CD4-positive, alpha-beta memory T cell (primary cell): Measurements from ENCODE around the gene SYK. TPM values are rescaled to one million over a fixed set of nuclear protein-coding genes. Genes with fewer than 3 reads are reported as not detected.
A peak's percentile ranks its signal among the peaks of the same experiment; 100 is the strongest.

ENCODE experiments used
- CTCF ChIA-PET: fragments of 350-600 bp; sonication (Branson Sonifier 250); formaldehyde crosslinking; loops from one replicate; lab custom pipeline; 2021; ENCODE audit warnings: inconsistent platforms; ENCODE audit not compliant: partially characterized antibody; lab: Charles Lee
- POLR2A ChIA-PET: fragments of 350-600 bp; sonication (Branson Sonifier 250); formaldehyde crosslinking; loops from one replicate; lab custom pipeline; 2021; ENCODE audit not compliant: partially characterized antibody; lab: Charles Lee
- DNase-seq, 5 donors: peaks; one replicate each; pipeline versions ENCODE4 v3.0.0 to v3.0.0-alpha.2; 2020 to 2022; ENCODE audit warnings: mixed read lengths in 1 of 5
- H3K27ac ChIP-seq: one replicate; pipeline ENCODE4 v1.7.0; 2013; ENCODE audit warnings: low read depth, low read length
- H3K27me3 ChIP-seq: 2 replicates; pipeline ENCODE4 v1.7.0; 2013; ENCODE audit warnings: mild to moderate bottlenecking, low read length, moderate library complexity; ENCODE audit not compliant: insufficient read depth
- H3K36me3 ChIP-seq: 2 replicates; pipeline ENCODE4 v1.7.0; 2013; ENCODE audit warnings: mild to moderate bottlenecking, low read length, moderate library complexity; ENCODE audit not compliant: insufficient read depth
- H3K4me1 ChIP-seq: 2 replicates; pipeline ENCODE4 v1.7.0; 2013; ENCODE audit warnings: mild to moderate bottlenecking, low read length, moderate library complexity; ENCODE audit not compliant: insufficient read depth
- H3K4me3 ChIP-seq, 2 donors: one replicate each; pipeline ENCODE4 v1.7.0; 2013; ENCODE audit warnings: low read length in 2 of 2, mild to moderate bottlenecking in 1 of 2
- H3K9me3 ChIP-seq, 2 donors: one replicate each; pipeline ENCODE4 v1.7.0; 2013; ENCODE audit warnings: low read length in 2 of 2, control low read depth in 1 of 2; ENCODE audit not compliant: control insufficient read depth in 1 of 2
- H3K27ac Mint-ChIP-seq, 7 donors: one replicate each; pipeline ENCODE4 v1.8.0; 2020 to 2021; ENCODE audit warnings: mixed read lengths in 7 of 7, mild to moderate bottlenecking in 6 of 7, inconsistent platforms in 3 of 7, moderate library complexity in 3 of 7
- H3K27me3 Mint-ChIP-seq, 2 donors: one replicate each; pipeline ENCODE4 v1.8.0; 2020 to 2021; ENCODE audit warnings: mixed read lengths in 2 of 2
- H3K36me3 Mint-ChIP-seq, 2 donors: one replicate each; pipeline ENCODE4 v1.8.0; 2020 to 2021; ENCODE audit warnings: mixed read lengths in 2 of 2, inconsistent platforms in 1 of 2, mild to moderate bottlenecking in 1 of 2
- H3K4me1 Mint-ChIP-seq, 4 donors: one replicate each; pipeline ENCODE4 v1.8.0; 2020 to 2021; ENCODE audit warnings: mixed read lengths in 4 of 4, mild to moderate bottlenecking in 1 of 4
- H3K4me3 Mint-ChIP-seq, 8 donors: one replicate each; pipeline ENCODE4 v1.8.0; 2020 to 2021; ENCODE audit warnings: mixed read lengths in 8 of 8, mild to moderate bottlenecking in 7 of 8, moderate library complexity in 6 of 8, inconsistent platforms in 3 of 8
- H3K9me3 Mint-ChIP-seq, 8 donors: one replicate each; pipeline ENCODE4 v1.8.0; 2020 to 2021; ENCODE audit warnings: mixed read lengths in 8 of 8, mild to moderate bottlenecking in 5 of 8, inconsistent platforms in 3 of 8, moderate library complexity in 1 of 8
- intact Hi-C: fragments of 100-400 bp; cut with micrococcal nuclease; formaldehyde crosslinking; loops from one replicate; pipeline ENCODE4 v1.15.1; 2023
- polyA plus RNA-seq, 2 donors: library from polyadenylated mRNA; unstranded; fragments of 300-500 nt; fragmentation: Illumina TruSeq; gene quantifications; one replicate each; pipeline ENCODE4 v1.2.3, GENCODE V29; 2021
- total RNA-seq, 2 experiments: library from RNA; stranded (reverse); gene quantifications; one replicate each; pipeline ENCODE4 v1.2.3, GENCODE V29; 2021

The SYK gene
- total and polyA plus RNA-seq, 4 experiments from 2014 or later: 0.08 to 1.9 (median 0.78) TPM

- Mint-ChIP-seq H3K4me1 (peaks cover 8 to 22% (median 13%) of the 10 kb centered on the region in 4 donors), H3K27ac (no peak overlapping the region), H3K4me3 (no peak overlapping the region), H3K9me3 (no peaks in the 10 kb centered on the region), H3K27me3 (peaks cover 7% of the 10 kb centered on the region in 2 donors), H3K36me3 (no peaks in the 10 kb centered on the region)
- Histone ChIP-seq H3K36me3 (no peaks in the 10 kb centered on the region), H3K4me1 (peaks cover 12% of the 10 kb centered on the region), H3K27ac (no peak overlapping the region), H3K27me3 (no peaks in the 10 kb centered on the region), H3K9me3 (no peaks in the 10 kb centered on the region), H3K4me3 (no peak overlapping the region)
- intact Hi-C loops: no loop called here
- DNase-seq: no peak
- ChIA-PET CTCF (interaction anchor here (0.7 to 5.4 kb wide), 7 partner anchors 725 to 1276 kb away, joined by 3 to 29 read pairs (median 4); no protein-coding TSS in a partner anchor), POLR2A (no interaction called here)
These were observed 66.9 kb downstream of the SYK start for GRCh38 chr9:90868555-90868954.

- POLR2A ChIA-PET: no interaction called here
- H3K4me3 Mint-ChIP-seq: no peak overlapping the region
- Histone ChIP-seq H3K9me3 (no peaks in the 10 kb centered on the region), H3K36me3 (no peaks in the 10 kb centered on the region), H3K27ac (no peak overlapping the region), H3K27me3 (no peaks in the 10 kb centered on the region), H3K4me1 (peaks cover 8% of the 10 kb centered on the region), H3K4me3 (no peak overlapping the region)
- CTCF ChIA-PET: interaction anchor here (0.6 to 5.4 kb wide), 9 partner anchors 10 to 1277 kb away, joined by 3 to 29 read pairs (median 5); no protein-coding TSS in a partner anchor
- H3K9me3 Mint-ChIP-seq: no peaks in the 10 kb centered on the region
- no peaks in the 10 kb centered on the region for H3K36me3 Mint-ChIP-seq
- peaks cover 7% of the 10 kb centered on the region in 2 donors for H3K27me3 Mint-ChIP-seq
- no peak for DNase-seq
- intact Hi-C loops: no loop called here
- peaks cover 6 to 14% (median 10%) of the 10 kb centered on the region in 4 donors for H3K4me1 Mint-ChIP-seq
- no peak overlapping the region for H3K27ac Mint-ChIP-seq
These were observed 67.7 kb downstream of the SYK start for GRCh38 chr9:90869361-90869760.

GRCh38 chr9:90870621-90871326 lies 69.2 kb downstream of the SYK start:
- H3K36me3 ChIP-seq: no peaks in the 10 kb centered on the region
- H3K9me3 ChIP-seq: no peaks in the 10 kb centered on the region
- POLR2A ChIA-PET: no interaction called here
- DNase-seq: peak in 4 of 5 donors; percentile 37 to 42 (median 40)
- no peaks in the 10 kb centered on the region for H3K36me3 Mint-ChIP-seq
- no peaks in the 10 kb centered on the region for H3K9me3 Mint-ChIP-seq
- H3K27me3 Mint-ChIP-seq: peaks cover 7% of the 10 kb centered on the region in 2 donors
- peaks cover 0 to 7% (median 0%) of the 10 kb centered on the region in 4 donors for H3K4me1 Mint-ChIP-seq
- H3K27me3 ChIP-seq: no peaks in the 10 kb centered on the region
- no peak overlapping the region for H3K4me3 Mint-ChIP-seq
- intact Hi-C loops: loop anchor here (1.0 kb wide), 4 partner anchors 644 to 1272 kb away; no protein-coding TSS in a partner anchor
- H3K4me1 ChIP-seq: no peaks in the 10 kb centered on the region
- no peak overlapping the region for H3K27ac Mint-ChIP-seq
- CTCF ChIA-PET: interaction anchor here (0.6 to 5.4 kb wide), 5 partner anchors 692 to 1278 kb away, joined by 3 to 29 read pairs (median 6); no protein-coding TSS in a partner anchor
- H3K27ac ChIP-seq: no peak overlapping the region
- H3K4me3 ChIP-seq: no peak overlapping the region

- Histone ChIP-seq H3K4me1 (no peaks in the 10 kb centered on the region), H3K27me3 (no peaks in the 10 kb centered on the region), H3K36me3 (no peaks in the 10 kb centered on the region), H3K9me3 (no peaks in the 10 kb centered on the region), H3K4me3 (no peak overlapping the region), H3K27ac (no peak overlapping the region)
- CTCF ChIA-PET: interaction anchor here (0.6 to 5.4 kb wide), 4 partner anchors 692 to 1273 kb away, joined by 3 to 29 read pairs (median 6); no protein-coding TSS in a partner anchor
- Mint-ChIP-seq H3K36me3 (no peaks in the 10 kb centered on the region), H3K27ac (no peak overlapping the region), H3K27me3 (peaks cover 7% of the 10 kb centered on the region in 2 donors), H3K9me3 (no peaks in the 10 kb centered on the region), H3K4me3 (no peak overlapping the region), H3K4me1 (peaks cover 0 to 7% (median 0%) of the 10 kb centered on the region in 4 donors)
- no peak for DNase-seq
- POLR2A ChIA-PET: no interaction called here
- intact Hi-C loops: loop anchor here (1.0 kb wide), 4 partner anchors 645 to 1273 kb away; no protein-coding TSS in a partner anchor
These were observed 69.8 kb downstream of the SYK start for GRCh38 chr9:90871327-90871935.

- Mint-ChIP-seq H3K27me3 (peaks cover 4 to 7% of the 10 kb centered on the region in 2 donors), H3K9me3 (no peaks in the 10 kb centered on the region), H3K36me3 (no peaks in the 10 kb centered on the region), H3K4me3 (no peak overlapping the region), H3K4me1 (no peaks in the 10 kb centered on the region), H3K27ac (peak overlapping the region in 1 of 7 donors; percentile 9)
- Histone ChIP-seq H3K27me3 (no peaks in the 10 kb centered on the region), H3K4me1 (no peaks in the 10 kb centered on the region), H3K9me3 (no peaks in the 10 kb centered on the region), H3K27ac (no peak overlapping the region), H3K36me3 (no peaks in the 10 kb centered on the region), H3K4me3 (no peak overlapping the region)
- ChIA-PET CTCF (interaction anchor here (0.7 to 1.8 kb wide), 4 partner anchors 12 to 731 kb away, joined by 3 to 5 read pairs (median 4); no protein-coding TSS in a partner anchor), POLR2A (interaction anchor here (0.5 kb wide), 1 partner anchor 1763 kb away, joined by 3 read pairs; no protein-coding TSS in a partner anchor)
- DNase-seq: no peak
- intact Hi-C loops: no loop called here
These were observed 71.2 kb downstream of the SYK start for GRCh38 chr9:90872835-90873294.

GRCh38 chr9:90873422-90873821 lies 71.8 kb downstream of the SYK start:
- Mint-ChIP-seq H3K4me1 (no peaks in the 10 kb centered on the region), H3K4me3 (no peak overlapping the region), H3K27me3 (peaks cover 7% of the 10 kb centered on the region in 2 donors), H3K9me3 (no peaks in the 10 kb centered on the region), H3K36me3 (no peaks in the 10 kb centered on the region), H3K27ac (no peak overlapping the region)
- no peak for DNase-seq
- ChIA-PET POLR2A (no interaction called here), CTCF (interaction anchor here (0.7 to 1.8 kb wide), 4 partner anchors 12 to 732 kb away, joined by 3 to 5 read pairs (median 4); no protein-coding TSS in a partner anchor)
- H3K36me3 ChIP-seq: no peaks in the 10 kb centered on the region
- no peaks in the 10 kb centered on the region for H3K4me1 ChIP-seq
- no peaks in the 10 kb centered on the region for H3K27me3 ChIP-seq
- no peak overlapping the region for H3K4me3 ChIP-seq
- H3K27ac ChIP-seq: no peak overlapping the region
- intact Hi-C loops: no loop called here
- H3K9me3 ChIP-seq: no peaks in the 10 kb centered on the region

GRCh38 chr9:90874194-90874593 lies 72.6 kb downstream of the SYK start:
- peaks cover 7% of the 10 kb centered on the region in 2 donors for H3K27me3 Mint-ChIP-seq
- H3K27ac ChIP-seq: no peak overlapping the region
- no peaks in the 10 kb centered on the region for H3K36me3 Mint-ChIP-seq

More at GRCh38 chr9:90874194-90874593, 72.6 kb downstream of the SYK start:
- Histone ChIP-seq H3K9me3 (no peaks in the 10 kb centered on the region), H3K27me3 (no peaks in the 10 kb centered on the region), H3K36me3 (no peaks in the 10 kb centered on the region), H3K4me3 (no peak overlapping the region), H3K4me1 (no peaks in the 10 kb centered on the region)
- no peak overlapping the region for H3K4me3 Mint-ChIP-seq
- no peak overlapping the region for H3K27ac Mint-ChIP-seq
- H3K4me1 Mint-ChIP-seq: no peaks in the 10 kb centered on the region
- POLR2A ChIA-PET: no interaction called here
- intact Hi-C loops: no loop called here
- CTCF ChIA-PET: interaction anchor here (1.0 to 1.8 kb wide), 2 partner anchors 17 to 733 kb away, joined by 4 to 5 read pairs; no protein-coding TSS in a partner anchor
- no peak for DNase-seq
- H3K9me3 Mint-ChIP-seq: no peaks in the 10 kb centered on the region
